Bone marrow (tissue), 2 donors: Measurements from ENCODE around the gene VKORC1.
A peak's percentile ranks its signal among the peaks of the same experiment; 100 is the strongest.

Experiments
- DNase-seq, 2 donors: peaks; one replicate each; lab custom pipeline; 2025; lab: John Stamatoyannopoulos, UW

VKORC1 gene

GRCh38 chr16:31130336-31130891 lies 35.8 kb upstream of the VKORC1 start:
- DNase-seq, result no peak

DNA sequence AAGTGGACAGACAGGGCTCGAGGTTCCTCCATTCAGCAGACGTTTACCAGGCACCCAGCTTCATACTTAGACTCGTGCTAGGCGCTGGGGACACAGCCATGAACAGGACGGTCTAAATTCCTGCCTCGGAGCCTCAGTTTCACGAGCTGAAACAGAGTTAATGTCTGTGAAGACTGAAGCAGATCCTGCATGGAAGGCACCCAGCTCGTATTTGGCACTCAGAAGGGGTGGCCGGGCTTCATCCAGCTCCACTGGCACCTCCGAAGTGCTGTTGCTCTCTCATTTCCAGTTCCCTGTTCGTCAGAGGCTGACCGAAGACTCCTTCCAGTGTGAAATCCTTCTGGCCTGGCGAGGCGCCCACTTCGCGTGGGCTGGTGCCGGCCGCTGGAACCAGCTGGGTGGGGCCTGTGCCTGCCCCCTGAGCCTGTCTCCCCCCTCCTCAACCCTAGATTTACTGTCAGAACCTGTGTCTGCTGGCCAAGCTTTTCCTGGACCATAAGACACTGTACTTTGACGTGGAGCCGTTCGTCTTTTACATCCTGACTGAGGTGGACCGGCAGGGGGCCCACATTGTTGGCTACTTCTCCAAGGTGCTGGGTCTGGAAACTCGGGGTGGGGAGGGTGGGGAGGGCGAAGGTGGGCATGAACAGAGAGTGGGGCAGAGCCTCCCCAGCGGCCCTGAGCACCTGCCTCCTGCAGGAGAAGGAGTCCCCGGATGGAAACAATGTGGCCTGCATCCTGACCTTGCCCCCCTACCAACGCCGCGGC lies 35.2 kb upstream of the VKORC1 start:
- DNase-seq, result peak in 1 of 2 donors; percentile 62

DNA sequence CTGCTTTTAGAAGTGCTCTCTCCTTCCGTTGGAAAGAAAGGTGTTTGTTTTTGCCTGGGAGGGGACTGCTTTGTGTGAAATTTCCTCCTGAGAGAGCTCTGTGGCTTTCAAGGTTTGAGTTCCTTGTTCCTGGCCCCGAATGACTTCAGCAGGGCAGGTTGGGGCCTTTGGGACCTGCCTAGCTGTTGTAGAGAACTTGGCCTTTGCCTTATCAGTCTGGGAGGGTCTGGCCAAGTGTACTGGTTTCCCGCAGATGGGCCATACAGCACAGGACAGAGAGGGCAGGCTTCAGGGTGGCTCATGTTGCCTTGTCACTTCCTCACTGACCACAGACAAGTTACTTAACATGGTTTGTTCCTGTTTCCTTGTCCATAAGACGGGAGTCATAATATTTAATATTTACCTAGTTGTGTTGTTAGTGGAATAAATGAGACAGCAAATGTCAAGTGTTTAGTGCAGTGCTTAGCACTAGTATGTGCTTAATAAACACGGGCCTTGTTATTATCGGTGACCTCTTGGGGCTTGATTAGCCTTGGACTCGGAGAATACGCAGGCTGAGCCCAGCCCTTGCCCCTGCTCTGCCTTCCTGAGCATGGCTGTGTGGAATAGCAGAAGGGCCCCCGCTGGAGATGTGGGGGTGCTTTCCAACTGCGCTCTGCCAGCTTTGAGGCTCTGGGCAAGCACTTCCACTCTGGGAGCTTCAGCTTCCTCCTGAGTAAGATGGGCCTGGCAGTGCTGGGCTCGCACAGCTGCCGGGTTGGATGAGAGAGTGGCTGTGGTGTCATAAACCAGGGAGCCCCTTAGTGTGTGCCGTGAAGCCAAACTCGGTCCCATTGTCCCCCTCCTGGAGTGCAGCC lies 34.3 kb upstream of the VKORC1 start:
- DNase-seq, result peak; percentile 59 to 78

DNA sequence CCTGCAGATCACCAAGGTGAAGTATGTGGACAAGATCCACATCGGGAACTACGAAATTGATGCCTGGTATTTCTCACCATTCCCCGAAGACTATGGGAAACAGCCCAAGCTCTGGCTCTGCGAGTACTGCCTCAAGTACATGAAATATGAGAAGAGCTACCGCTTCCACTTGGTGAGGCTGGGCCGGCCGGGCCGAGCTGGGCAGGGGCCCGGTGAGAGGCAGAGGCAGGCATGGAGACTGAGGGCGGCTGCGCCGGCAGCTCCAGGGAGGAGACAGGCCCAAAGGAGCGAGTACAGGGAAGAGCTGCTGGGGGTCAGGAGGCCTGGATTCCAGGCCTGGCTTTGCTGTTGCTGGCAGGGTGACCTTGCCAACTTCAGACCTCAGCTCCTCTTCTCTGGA lies 32.6 kb upstream of the VKORC1 start:
- DNase-seq, result no peak

GRCh38 chr16:31125844-31126243 lies 31.2 kb upstream of the VKORC1 start:
- DNase-seq, result no peak

GRCh38 chr16:31120129-31120528 lies 25.5 kb upstream of the VKORC1 start:
- no peak for DNase-seq

DNA sequence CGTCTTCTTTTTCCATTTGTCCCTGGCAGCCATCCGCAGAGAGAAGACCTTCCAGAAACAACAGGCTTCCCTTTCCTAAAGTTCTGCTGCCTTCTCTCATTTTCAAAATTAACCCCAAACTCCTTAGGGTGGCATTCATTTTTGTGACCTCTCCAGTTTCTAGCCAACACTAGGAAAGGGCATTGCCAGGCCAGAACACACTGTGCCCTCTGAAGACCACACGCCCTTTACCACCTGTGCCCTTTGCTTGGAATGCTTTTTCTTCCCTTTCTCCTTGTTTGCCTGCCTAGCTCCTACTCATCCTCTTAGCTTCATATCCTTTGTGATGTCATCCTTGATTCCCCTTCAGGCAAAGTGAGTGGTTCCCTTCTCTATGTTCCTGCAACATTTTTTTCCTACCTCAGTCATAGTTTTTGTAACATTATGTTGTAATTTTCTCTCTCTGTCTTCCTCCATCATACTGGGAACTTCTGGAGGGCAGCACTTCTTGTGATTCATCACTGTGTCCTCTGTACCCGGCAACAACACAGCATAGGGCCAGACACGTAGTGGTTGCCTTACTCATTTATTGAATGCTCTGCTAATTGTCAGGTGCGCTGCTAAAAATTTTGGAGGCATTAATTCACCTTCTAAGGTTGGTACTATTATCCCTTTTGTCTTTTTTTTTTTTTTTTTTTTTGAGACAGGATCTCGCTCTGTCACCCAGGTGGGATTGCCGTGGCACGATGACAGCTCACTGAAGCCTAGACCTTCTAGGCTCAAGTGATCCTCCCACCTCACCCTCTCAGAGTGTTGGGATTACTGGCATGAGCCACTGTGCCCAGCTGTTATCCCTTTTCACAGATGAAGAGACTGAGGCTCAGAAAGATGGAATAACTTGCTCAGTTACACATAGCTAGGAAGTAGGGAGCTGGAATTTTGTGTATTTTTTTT lies 23.9 kb upstream of the VKORC1 start:
- no peak for DNase-seq

- peak; percentile 96 to 97 for DNase-seq
Observed at GRCh38 chr16:31117384-31118222, 23.0 kb upstream of the VKORC1 start, which contains the start of gene KAT8. TSS of gene KAT8 (plus strand) at chr16:31117664. CDS start at chr16:31117682, 18 bp downstream.

DNA sequence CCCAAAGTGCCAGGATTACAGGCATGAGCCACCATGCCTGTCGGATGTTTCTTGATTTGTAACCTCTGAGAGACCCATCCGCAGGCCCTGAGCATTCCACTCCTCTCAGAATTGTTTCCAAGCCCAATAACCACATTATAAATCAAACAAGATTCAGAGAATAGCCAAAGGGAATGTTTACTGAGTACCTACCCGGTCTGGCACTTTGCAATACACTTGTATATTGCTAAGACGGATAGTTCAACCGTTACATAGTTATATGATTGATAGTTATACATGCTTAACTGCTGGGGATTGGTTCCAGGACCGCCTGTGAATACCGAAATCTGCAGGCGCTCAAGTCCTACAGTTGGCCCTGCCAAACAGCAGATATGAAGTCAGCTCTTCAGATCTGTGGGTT lies 19.9 kb upstream of the VKORC1 start:
- DNase-seq, result no peak

DNA sequence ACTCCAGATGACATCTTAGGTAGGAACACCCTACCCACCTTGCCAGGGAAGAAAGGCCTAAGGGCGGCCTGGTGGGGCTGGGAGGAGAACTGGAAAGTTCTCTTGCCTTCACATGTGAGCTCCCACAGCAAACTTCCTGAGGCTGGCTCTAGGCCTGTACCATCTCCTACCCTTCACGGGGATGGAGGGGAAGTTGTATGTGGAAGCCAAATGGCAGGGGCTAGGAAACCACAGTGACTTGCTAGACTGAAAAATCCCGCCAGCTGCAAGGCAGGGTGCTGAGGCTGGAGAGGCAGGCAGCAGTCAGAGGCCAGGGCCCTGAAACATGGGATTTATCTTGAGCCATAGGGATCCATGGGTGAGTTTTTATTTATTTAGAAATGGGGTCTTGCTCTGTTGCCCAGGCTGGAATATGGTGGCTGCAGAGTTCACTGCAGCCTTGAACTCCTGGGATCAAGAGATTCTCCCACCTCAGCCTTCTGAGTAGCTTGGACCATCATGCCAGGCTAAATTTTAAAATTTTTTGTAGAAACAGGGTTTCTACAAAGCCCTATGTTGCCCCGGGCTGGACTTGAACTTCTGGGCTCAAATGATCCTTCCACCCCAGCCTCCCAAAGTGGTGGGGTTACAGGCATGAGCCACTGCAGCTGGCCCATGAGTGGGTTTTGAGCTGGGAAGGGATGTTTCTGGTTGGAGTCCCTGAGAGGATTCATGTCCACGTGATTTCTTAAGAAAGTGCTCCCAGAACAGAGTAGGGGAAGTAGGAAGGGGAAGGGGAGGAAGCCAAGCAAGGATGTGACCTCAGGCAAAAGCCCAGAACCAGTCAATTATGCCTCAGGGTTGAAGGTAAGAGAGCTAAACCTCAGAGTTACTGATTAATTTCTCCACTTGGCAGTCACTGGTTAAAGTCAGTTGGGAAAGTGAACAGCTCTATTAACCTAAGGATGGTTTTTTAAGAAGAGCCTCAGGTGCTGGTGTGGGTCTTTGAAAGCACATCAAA lies 18.8 kb upstream of the VKORC1 start:
- peak; percentile 14 to 71 for DNase-seq

GRCh38 chr16:31112711-31113110 lies 18.1 kb upstream of the VKORC1 start:
- DNase-seq, result no peak

GRCh38 chr16:31111881-31112466 lies 17.4 kb upstream of the VKORC1 start:
- DNase-seq, result no peak

- no peak for DNase-seq
Observed at GRCh38 chr16:31110106-31111034, 15.8 kb upstream of the VKORC1 start.

DNA sequence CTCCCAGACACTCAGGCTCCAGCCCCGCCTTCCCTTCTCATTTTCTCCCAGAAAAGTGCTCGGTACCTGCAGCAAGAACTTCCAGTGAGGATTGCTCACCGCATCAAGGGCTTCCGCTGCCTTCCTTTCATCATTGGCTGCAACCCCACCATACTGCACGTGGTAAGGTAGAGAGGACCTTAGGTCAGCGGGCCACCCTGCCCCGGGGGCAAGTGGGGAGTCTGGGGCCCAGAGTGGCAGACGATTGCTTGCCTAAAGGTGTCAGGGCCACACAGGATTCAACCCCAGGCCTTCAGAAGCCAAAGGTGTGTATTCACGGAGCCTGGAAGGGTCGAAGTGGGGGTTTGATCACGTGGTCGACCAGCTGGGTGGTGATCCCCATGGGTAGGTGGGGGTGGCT lies 15.0 kb upstream of the VKORC1 start:
- DNase-seq, result no peak

- no peak for DNase-seq
Observed at GRCh38 chr16:31108794-31109558, 14.4 kb upstream of the VKORC1 start.

- peak; percentile 20 to 22 for DNase-seq
Observed at GRCh38 chr16:31108035-31108793, 13.6 kb upstream of the VKORC1 start, which contains the start of gene BCKDK. TSS of gene BCKDK (plus strand) at chr16:31108386. CDS start at chr16:31109224, 838 bp downstream.
